HG03520 (cell line): ENCODE results near the gene PRF1.
"Not testable (repeated sequence)": the region's sequence is repeated elsewhere in the genome, so short reads cannot be mapped to it uniquely, and the experiment has no call there.

ENCODE experiments used
- ATAC-seq: cut with Tn5 transposase; IDR thresholded peaks from one replicate; pipeline ENCODE4 v1.9.1; 2021; ENCODE audit warnings: mild to moderate bottlenecking, moderate library complexity; ENCODE audit not compliant: unreplicated experiment

Gene PRF1

DNA sequence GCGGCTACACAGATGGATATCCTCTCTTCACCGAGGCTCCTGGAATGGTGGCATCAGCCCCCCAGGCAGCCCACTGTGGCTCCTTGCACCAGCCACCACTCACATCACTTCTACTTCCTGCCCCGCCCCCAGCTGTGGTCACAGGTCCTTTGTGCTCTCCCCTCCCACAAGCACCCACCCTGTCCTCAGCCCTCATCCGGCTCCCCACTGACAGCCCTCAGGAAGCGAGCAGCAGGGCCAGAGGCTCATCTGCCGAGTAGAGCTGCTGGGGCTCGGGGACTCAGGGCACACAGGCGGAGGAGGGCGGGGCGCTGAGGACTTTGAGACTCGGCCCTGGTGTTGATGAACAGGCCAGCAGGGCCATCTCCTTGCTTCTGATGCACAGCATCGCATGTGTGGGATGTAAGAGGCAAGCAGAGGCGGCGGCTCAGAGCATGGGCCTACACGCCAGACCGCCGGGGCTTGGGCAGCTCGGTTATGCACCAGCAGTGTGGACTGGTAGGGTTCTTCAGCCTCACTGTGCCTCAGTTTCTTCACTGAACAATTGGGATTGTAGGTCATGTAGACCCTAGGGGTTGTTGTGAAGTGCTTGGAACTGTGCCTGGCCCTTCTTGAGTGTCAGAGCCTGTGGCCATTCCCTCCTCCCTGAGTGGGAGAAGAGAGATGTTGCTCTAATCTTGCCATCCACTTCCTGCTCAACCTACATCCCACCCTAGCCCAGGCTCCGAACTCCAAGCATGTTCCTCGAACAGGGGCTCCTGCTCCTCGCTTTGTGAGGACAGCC, at the start of gene PRF1:
PRF1 (minus strand) TSS at position 77 of the 784 bp plus-strand sequence. CDS start 1,839 bp downstream, outside the sequence.
- ATAC-seq, result no peak

DNA sequence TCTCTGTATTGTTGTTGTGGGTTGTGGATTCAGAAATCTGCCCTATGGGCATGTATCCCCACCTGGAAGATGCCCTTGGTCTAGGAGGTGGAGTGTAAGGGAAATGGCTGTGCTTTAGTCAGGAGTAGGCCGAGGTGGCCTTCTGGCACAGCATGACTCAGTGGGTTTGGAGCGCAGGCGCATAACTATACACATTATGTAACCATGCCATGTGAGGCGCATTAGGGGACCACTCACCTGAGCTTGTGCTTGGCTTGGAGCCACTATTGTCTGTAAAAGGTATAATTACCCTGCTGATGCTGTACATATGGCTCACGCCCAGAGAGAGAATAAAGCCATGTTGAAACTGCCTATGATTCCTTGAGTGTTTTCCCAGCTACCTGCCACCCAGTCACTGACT, 49.1 kb upstream of the PRF1 start:
- ATAC-seq, result no peak

DNA sequence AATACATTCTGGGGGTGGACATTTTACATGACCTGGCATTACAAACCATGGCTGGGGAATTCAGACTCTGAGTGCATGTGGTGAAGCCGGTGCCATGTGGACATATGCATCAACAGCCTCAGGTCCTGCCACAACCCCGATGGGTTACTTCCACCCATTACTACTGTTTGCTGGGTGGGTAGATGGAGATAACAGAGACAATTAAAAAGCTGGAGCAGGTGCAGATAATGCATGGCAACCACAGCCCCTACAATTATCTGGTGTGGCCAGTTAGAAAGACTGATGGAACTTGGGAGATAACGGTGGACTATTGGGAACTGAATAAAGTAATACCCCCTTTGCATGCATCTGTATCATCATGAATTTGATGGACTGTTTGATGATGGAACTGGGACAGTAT, 48.2 kb upstream of the PRF1 start:
- no peak for ATAC-seq

DNA sequence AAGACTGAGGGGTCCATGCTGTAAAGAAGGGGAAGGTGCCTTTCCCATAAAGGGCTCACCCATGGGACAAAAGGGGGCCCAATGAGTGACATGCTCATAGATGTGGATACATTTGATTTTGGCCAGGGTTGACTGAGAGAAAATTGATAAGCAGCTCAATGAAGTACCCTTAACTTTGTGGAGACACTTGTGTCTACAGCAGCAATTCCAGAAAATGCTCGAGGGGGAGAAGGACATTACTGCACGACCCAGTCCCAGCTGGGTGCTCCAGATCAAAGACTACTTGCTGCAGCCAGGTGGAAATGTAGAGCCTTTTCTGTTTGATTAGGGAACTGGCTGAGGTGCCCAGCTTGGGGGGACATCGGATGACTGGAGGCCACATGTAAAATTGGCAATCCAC, 47.6 kb upstream of the PRF1 start:
- no peak for ATAC-seq

DNA sequence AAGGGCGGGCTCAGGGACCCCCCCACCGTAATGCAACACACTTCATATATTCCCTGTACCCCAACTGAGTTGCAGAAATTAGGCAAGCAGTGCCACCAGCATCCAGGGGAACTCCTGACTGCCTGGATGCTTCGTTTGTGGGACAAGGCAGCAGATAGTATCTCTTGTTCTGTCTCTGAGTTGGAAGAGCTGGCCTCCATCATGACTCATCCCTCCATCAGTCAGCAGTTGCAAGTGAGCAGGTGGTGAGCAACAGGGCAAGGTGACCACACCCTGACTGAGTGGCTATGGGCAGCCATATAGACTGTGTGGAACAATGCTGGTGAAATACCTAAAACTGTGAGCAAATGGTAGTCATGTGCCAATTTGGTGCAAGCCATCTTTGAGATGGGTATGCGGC, 47.0 kb upstream of the PRF1 start:
- ATAC-seq, result no peak

DNA sequence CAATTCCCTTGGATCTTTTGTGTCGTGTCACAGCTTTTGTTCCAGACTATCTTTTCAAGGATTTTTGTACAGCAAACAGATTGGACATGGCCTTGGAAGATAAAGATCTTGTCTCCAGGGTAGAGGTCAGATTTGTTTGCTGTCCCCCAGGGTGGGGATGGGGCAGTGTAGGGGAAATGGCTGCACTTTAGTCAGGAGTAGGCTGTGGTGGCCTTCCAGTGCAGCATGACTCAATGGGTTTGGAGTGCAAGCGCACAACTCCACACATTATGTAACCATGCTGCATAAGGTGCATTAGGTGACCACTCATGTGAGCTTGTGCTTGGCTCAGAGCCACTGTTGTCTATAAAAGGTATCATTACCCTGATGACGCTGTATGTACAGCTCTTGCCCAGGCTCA, 45.9 kb upstream of the PRF1 start:
- no peak for ATAC-seq

DNA sequence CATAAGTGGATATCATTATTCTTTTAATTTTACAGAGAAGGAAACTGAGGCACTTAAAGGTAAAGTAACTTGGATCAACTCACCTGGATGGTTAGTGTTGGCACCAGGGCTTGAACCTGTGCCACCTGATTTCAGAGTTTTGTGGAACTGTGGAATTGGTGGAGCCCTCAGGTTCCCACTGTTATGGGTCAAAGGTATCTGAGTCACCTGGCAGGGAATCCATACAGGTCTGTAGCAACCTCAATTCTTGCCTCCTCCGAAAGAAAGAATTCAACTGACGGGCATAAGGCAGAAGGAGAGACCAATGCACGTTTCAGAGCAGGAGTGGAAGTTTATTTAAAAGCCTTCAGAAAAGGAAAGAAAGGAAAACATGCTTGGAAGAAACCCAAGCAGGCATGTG, 44.5 kb upstream of the PRF1 start:
- no peak for ATAC-seq

DNA sequence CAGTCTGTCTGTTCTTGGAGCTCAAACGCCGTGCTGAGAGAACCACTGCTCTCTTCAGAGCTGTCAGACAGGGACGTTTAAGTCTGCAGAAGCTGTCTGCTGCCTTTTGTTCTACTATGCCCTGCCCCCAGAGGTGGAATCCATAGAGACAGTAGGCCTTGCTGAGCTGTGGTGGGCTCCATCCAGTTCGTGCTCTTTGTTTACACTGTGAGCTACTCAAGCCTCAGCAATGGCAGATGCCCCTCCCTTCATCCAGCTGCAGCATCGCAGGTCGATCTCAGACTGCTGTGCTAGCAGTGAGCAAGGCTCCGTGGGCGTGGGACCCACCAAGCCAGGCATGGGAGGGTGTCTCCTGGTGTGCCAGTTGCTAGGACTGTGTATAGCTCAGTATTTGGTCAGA, 42.4 kb upstream of the PRF1 start:
- ATAC-seq, result not testable (repeated sequence)

DNA sequence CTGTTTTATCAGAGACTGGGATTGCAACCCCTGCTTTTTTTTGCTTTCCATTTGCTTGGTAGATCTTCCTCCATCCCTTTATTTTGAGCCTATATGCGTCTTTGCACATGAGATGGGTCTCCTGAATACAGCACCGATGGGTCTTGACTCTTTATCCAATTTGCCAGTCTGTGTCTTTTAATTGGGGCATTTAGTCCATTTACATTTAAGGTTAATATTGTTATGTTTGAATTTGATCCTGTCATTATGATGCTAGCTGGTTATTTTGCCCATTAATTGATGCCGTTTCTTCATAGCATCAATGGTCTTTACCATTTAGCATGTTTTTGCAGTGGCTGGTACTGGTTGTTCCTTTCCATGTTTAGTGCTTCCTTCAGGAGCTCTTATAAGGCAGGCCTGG, 40.7 kb upstream of the PRF1 start:
- not testable (repeated sequence) for ATAC-seq

DNA sequence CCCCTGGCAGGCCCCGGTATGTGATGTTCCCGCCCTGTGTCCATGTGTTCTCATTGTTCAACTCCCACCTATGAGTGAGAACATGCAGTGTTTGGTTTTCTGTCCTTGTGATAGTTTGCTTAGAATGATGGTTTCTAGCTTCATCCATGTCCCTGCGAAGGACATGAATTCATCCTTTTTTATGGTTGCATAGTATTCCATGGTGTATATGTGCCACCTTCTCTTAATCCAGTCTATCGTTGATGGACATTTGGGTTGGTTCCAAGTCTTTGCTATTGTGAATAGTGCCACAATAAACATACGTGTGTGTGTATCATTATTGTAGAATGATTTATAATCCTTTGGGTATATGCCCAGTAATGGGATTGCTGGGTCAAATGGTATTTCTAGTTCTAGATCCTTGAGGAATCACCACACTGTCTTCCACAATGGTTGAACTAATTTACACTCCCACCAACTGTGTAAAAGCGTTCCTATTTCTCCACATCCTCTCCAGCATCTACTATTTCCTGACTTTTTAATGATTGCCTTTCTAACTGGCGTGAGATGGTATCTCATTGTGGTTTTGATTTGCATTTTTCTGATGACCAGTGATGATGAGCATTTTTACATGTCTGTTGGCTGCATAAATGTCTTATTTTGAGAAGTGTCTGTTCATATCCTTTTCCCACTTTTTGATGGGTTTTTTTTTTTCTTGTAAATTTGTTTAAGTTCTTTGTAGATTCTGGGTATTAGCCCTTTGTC, 37.3 kb upstream of the PRF1 start:
- ATAC-seq, result not testable (repeated sequence)

DNA sequence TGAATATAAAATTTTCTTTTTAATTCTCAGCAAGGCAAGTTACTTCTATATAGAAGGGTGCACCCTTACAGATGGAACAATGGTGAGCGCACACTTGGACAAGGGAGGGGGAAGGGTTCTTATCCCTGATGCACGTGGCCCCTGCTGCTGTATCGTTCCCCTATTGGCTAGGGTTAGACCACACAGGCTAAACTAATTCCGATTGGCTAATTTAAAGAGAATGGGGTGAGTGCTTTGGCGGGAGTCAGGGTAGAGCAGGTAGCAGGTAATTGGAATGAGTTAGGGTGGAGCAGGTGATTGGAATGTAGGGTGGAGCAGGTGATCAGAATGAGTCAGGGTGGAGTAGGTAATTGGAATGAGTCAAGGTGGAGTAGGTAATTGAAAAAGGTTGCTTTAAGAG, 32.0 kb upstream of the PRF1 start:
- not testable (repeated sequence) for ATAC-seq

DNA sequence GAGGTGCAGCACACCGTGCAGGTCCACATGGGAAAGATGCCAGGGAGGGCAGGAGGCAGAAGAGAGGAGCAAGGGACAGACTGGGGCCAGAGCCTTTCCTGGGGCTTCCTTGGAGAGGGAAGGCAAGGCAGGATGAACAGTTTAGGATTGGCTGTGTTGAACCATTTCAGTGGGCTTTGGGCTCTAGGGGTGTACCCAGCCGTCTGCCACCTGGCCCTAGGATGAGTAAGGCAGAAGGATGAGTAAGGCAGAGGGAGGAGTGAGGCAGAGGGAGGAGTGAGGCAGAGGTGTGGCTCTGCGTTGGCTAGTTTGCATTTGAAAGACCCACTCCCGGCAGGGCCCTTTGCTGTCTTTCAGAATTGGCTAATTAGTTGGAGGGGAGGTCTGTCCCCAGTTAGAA, 31.5 kb upstream of the PRF1 start:
- ATAC-seq, result no peak

DNA sequence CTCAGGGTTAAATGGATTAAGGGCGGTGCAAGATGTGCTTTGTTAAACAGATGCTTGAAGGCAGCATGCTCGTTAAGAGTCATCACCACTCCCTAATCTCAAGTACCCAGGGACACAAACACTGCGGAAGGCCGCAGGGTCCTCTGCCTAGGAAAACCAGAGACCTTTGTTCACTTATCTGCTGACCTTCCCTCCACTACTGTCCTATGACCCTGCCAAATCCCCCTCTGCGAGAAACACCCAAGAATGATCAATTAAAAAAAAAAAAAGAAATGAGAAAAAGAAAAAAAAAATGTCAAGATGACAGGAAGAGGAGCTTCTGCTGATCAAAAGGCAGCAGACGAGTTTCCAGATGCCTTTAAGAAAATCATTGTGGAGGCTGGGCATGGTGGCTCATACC, 29.2 kb upstream of the PRF1 start:
- not testable (repeated sequence) for ATAC-seq

DNA sequence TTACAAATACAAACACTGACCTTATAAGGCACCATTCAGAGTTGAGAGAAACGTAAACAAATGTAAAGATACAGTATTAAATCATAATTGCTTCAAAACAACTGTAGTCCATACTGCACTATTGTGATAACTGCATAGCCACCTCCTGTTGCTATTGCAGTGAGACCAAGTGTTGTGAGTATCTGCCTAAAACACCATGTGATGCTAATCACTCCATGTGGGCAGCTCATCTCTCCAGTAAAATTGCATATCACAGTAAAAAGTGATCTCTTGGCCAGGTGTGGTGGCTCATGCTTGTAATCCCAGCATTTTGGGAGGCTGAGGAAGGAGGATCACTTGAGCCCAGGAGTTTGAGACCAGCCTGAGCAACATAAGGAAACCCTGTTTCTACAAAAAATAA, 26.8 kb upstream of the PRF1 start:
- ATAC-seq, result no peak

DNA sequence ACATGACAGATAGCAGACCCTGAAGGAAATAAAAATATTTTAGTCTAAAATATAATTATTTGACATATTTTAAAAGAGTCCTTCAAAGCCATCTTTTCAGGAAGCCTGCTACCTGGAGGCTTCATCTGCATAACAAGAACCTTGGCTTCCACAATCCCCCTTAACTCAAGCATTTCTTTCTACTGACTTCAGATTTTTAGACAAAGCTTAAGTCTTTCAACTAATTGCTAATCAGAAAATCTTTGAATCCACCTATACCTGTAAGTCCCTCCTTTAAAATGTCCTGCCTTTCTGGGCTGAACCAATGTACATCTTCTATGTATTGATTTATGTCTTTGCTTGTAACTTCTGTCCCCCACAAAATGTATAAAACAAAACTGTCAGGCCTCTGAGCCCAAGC, 23.5 kb upstream of the PRF1 start:
- no peak for ATAC-seq

DNA sequence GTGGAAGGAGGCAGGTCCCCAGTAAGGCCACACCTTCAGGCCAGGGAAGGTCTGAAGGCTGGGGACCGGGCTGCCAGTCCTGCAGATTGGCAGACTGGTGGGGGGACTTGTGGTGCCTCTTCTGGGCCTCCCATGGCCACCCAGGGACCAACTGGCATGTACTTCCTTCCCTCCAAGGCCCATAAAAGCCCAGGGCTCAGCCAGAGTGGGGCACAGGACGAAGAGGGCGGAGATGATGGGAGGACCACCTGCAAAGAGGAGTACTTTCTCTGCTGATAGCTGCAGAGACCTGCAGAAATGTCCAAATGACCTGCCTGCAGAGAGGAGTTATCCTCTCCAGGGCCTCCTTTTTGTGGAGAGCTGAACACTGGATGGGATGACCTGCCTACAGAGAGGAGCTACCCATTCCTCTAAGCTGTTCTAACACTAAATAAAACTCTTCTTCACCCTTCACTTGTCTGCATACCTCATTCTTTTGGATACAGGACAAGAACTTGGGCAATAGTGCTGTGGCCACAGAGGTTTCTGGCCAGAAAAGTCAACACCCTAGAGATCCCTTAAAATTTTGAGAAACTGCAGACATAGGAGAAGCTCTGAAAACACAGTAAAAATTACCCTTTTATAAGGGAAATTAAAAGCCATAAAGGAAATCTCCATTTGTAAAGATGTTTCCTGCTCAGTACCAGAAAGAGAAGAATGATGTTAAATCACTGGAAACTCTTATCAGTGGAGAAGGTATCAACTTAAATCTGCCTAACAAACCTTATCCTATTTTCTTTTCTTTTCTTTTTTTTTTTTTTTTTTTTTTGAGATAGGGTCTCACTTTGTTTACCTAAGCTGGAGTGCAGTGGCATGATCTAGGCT, 20.7 kb upstream of the PRF1 start:
- no peak for ATAC-seq

DNA sequence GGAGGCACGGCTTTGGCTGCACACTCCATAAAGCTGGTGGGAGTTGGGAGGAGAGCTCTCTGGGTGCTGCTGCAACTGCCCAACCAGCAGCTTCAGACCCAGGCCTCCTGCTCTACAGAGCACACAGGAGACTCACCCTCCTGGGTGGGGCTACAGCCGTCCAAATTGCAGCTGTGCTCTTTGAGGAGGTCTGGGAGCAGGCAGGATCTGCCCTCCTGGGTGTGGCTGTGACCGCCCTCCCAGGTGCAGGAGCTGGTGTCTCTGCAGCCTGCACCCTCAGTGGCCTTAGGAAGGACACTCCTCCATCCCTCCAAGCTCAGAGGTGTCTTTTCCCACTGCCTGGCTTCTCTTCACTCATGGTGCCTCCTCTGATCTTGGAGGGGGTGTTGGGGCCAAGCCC, 20.0 kb upstream of the PRF1 start:
- no peak for ATAC-seq

DNA sequence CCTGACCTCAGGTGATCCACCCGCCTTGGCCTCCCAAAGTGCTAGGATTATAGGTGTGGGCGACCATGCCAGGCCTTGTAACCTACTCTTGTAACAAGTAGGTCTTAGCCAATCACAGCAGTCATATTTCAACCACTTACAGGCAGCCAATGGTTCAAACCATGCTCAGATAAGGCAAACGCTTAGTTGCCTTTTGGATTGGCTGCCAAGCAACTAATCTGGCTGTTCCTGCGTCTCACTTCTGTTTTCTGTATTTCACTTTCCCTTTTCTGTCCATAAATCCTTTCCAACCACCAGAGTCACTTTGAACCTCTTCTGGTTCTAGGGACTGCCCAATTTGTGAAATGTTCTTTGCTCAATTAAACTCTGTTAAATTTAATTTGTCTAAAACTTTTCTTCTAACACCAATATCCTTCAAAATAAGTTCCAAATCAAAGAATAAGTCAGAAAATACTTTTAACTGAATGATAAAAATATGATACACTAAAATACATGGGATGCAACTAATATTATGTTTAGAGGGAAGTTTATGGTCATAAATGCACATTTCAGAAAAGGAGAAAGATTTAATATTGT, 19.1 kb upstream of the PRF1 start:
- ATAC-seq, result no peak

DNA sequence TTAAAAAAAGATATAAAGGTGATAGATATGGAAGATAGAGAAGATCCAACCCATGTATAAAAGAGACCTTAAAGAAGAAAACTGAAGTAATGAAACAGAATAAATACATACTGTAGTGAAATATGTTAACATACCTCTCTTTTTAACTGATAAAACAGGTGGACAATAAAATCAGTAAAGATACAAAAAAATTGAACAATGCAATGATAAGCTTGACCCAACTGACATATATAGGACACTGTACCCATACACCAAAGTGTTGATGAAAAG, 17.4 kb upstream of the PRF1 start:
- no peak for ATAC-seq

DNA sequence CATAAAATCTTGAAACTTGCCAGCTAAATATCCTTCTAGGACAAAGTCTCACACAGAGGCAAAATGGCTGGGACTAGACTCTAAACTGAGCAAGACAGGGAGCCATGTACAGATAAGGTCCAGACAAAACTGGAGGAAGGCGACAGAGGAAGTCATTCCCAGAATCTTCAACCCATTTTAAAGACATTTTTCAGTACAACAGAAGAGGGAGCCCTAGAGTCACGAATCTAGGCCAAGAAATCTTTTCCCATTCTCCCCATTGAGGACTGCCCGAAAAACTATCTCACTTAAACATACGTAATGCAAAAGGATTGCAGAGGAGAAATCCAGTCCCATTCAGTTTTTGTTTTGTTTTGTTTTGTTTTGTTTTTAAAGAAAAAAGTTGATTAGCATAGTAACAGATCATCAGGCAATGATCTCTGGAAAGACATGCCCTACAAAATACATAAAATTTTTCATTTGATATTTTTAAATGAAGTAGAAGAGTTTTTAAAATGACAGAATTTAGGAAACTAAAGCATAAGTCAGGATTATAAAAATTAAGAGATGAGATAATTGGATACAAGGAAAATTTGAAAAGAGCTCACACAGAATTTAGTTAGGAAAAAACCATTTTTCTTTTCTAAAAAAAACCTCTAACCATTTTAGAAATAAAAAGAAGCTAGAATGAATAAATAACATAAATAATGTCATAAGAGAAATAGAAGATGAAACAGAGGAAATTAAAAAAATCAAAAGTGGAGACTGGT, 16.9 kb upstream of the PRF1 start:
- ATAC-seq, result no peak

DNA sequence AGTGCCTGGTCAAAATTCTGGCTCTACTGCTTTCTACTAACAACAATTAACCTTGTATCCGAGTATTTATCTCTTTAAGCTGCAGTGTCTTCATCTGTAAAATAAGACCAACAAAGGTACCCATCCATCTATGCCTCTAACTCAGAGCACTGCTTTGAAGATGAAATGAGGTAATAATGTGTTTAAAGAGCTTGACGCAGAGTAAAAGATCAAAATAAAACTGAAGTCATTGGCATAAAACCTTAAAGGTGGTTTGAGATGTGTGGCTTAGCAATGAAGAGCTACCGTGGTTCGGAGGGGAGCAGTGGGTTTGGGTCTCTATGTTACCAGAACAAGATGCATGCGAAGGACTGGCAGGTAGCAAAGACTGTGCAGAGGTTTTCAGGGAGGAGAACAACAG, 16.1 kb upstream of the PRF1 start:
- no peak for ATAC-seq
